A673 (cell line): ENCODE data around the gene SYDE1. TPM values are rescaled to one million over a fixed set of nuclear protein-coding genes. Genes with fewer than 3 reads are reported as not detected.

ENCODE experiments used
- BruUV-seq: library from RNA; stranded (reverse); fragments of 400-500 nt; replicated peaks from 2 replicates; lab custom pipeline; 2021; lab: Mats Ljungman, UMichigan
- CTCF ChIA-PET: fragments of 300-600 bp; sonication (Branson Sonifier 250); formaldehyde crosslinking; loops from one replicate; lab custom pipeline; 2022; ENCODE audit warnings: antibody characterized with exemption; lab: Charles Lee
- POLR2A ChIA-PET: fragments of 300-600 bp; sonication (Branson Sonifier 250); formaldehyde crosslinking; loops from one replicate; lab custom pipeline; 2022; ENCODE audit warnings: antibody characterized with exemption; ENCODE audit not compliant: low non-redundant PET; lab: Charles Lee
- DNase-seq: peaks from one replicate; pipeline ENCODE4 v3.0.0-alpha.2; 2015; ENCODE audit warnings: low spot score
- H3K27ac ChIP-seq: fragments of 200-600 bp; sonication (generic); 2 replicates; pipeline ENCODE4 v1.5.1; 2016; ENCODE audit warnings: mixed run types, low read depth, mild to moderate bottlenecking, mixed read lengths, antibody characterized with exemption, low read length; ENCODE audit not compliant: poor library complexity, severe bottlenecking
- H3K27me3 ChIP-seq: fragments of 200-600 bp; sonication (generic); replicated peaks from 2 replicates; pipeline ENCODE4 v1.6.1; 2017; ENCODE audit warnings: mixed run types, low read depth, mild to moderate bottlenecking, mixed read lengths, antibody characterized with exemption, low read length; ENCODE audit not compliant: insufficient read depth, poor library complexity
- H3K36me3 ChIP-seq: fragments of 200-600 bp; sonication (generic); 2 replicates; pipeline ENCODE4 v1.6.1; 2016; ENCODE audit warnings: mixed run types, mild to moderate bottlenecking, mixed read lengths, antibody characterized with exemption, low read length; ENCODE audit not compliant: insufficient read depth, poor library complexity, severe bottlenecking
- H3K4me1 ChIP-seq: fragments of 200-600 bp; sonication (generic); 2 replicates; pipeline ENCODE4 v1.6.1; 2017; ENCODE audit warnings: mixed run types, mild to moderate bottlenecking, mixed read lengths, antibody characterized with exemption, low read length; ENCODE audit not compliant: insufficient read depth, poor library complexity, severe bottlenecking
- H3K4me3 ChIP-seq: fragments of 200-600 bp; sonication (generic); 2 replicates; pipeline ENCODE4 v1.5.1; 2016; ENCODE audit warnings: low read depth, mixed run types, mild to moderate bottlenecking, mixed read lengths, low read length; ENCODE audit not compliant: poor library complexity, severe bottlenecking
- H3K9me3 ChIP-seq: fragments of 200-600 bp; sonication (generic); 2 replicates; pipeline ENCODE4 v1.6.1; 2016; ENCODE audit warnings: mixed run types, low read depth, mild to moderate bottlenecking, mixed read lengths, antibody characterized with exemption, low read length; ENCODE audit not compliant: poor library complexity, severe bottlenecking
- EZH2 ChIP-seq: fragments of 200-600 bp; sonication (generic); IDR thresholded peaks from 2 replicates; pipeline ENCODE4 v1.6.1; 2017; ENCODE audit warnings: borderline replicate concordance, low read depth, mild to moderate bottlenecking, mixed read lengths, antibody characterized with exemption, low read length; ENCODE audit not compliant: poor library complexity, severe bottlenecking
- intact Hi-C: fragments of 100-400 bp; cut with micrococcal nuclease; formaldehyde crosslinking; loops from one replicate; pipeline ENCODE4 v1.10.0; 2022; ENCODE audit not compliant: unreplicated experiment
- total RNA-seq: library from RNA; stranded (reverse); gene quantifications from 2 replicates; pipeline ENCODE4 v1.2.3, GENCODE V29; 2021
- TF ChIP-seq, protein P1 (sequence below): fragments of 300-800, 200-600 bp; sonication (generic); conservative IDR thresholded peaks from 2 replicates; pipeline ENCODE4 v1.5.1; 2017; ENCODE audit warnings: low read depth, mild to moderate bottlenecking, antibody characterized with exemption, low read length, moderate library complexity, mixed read lengths

SYDE1 gene
- total RNA-seq, 1 experiment from 2014 or later = 32.3 TPM

DNA sequence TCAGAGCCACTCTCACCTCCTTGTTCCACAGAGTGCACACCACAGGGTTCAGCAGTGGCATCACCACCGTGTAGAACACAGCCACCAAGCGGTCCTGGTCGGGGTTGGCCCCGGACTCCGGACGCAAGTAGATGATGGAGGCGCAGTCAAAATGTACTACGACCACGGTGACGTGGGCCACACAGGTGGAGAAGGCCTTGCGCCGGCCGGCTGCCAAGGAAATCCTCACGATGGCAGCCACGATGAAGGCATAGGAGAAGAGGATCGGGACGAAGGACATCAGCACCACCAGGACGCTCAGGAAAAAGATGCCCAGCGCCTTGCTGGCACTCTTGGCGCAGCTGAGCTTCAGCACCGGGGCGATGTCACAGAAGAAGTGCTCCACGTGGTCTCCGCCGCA, 33.9 kb downstream of the SYDE1 start:
- BruUV-seq = no TSS peak
- TF ChIP-seq, protein P1, sequence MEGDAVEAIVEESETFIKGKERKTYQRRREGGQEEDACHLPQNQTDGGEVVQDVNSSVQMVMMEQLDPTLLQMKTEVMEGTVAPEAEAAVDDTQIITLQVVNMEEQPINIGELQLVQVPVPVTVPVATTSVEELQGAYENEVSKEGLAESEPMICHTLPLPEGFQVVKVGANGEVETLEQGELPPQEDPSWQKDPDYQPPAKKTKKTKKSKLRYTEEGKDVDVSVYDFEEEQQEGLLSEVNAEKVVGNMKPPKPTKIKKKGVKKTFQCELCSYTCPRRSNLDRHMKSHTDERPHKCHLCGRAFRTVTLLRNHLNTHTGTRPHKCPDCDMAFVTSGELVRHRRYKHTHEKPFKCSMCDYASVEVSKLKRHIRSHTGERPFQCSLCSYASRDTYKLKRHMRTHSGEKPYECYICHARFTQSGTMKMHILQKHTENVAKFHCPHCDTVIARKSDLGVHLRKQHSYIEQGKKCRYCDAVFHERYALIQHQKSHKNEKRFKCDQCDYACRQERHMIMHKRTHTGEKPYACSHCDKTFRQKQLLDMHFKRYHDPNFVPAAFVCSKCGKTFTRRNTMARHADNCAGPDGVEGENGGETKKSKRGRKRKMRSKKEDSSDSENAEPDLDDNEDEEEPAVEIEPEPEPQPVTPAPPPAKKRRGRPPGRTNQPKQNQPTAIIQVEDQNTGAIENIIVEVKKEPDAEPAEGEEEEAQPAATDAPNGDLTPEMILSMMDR = no peak
- TF ChIP-seq EZH2 = no peak
- intact Hi-C loops = no loop called here
- no peaks in the 10 kb centered on the region for H3K36me3 ChIP-seq
- no peaks in the 10 kb centered on the region for H3K27me3 ChIP-seq
- CTCF ChIA-PET = no interaction called here
- no peak for DNase-seq
- POLR2A ChIA-PET = no interaction called here
- no peak overlapping the region for H3K27ac ChIP-seq
- H3K4me3 ChIP-seq = no peak overlapping the region
- peaks cover 5% of the 10 kb centered on the region for H3K9me3 ChIP-seq
- no peaks in the 10 kb centered on the region for H3K4me1 ChIP-seq

DNA sequence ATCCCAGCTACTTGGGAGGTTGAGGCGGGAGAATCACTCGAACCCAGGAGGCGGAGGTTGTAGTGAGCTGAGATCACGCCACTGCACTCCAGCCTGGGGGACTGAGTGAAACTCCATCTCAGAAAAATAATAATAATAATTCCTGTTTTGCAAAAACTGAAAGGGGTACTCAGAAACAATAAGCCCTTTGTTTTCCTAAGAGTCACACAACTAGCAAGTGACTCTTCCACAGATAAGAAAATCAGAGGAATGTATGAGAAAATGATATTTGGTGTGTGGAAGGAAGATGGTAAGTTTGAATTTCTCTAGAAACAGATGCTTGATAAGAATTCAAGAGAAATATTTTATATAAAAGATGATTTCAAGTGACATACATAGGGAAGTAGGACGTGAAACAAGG, 35.1 kb downstream of the SYDE1 start:
- intact Hi-C loops = no loop called here
- CTCF ChIA-PET = no interaction called here
- POLR2A ChIA-PET = no interaction called here
- H3K36me3 ChIP-seq = no peaks in the 10 kb centered on the region
- H3K4me3 ChIP-seq = no peak overlapping the region
- no peaks in the 10 kb centered on the region for H3K4me1 ChIP-seq
- H3K9me3 ChIP-seq = peaks cover 5% of the 10 kb centered on the region
- H3K27ac ChIP-seq = no peak overlapping the region
- TF ChIP-seq, protein P1 = no peak
- no peak for TF ChIP-seq EZH2
- no peak for DNase-seq
- H3K27me3 ChIP-seq = no peaks in the 10 kb centered on the region
- BruUV-seq = no TSS peak

DNA sequence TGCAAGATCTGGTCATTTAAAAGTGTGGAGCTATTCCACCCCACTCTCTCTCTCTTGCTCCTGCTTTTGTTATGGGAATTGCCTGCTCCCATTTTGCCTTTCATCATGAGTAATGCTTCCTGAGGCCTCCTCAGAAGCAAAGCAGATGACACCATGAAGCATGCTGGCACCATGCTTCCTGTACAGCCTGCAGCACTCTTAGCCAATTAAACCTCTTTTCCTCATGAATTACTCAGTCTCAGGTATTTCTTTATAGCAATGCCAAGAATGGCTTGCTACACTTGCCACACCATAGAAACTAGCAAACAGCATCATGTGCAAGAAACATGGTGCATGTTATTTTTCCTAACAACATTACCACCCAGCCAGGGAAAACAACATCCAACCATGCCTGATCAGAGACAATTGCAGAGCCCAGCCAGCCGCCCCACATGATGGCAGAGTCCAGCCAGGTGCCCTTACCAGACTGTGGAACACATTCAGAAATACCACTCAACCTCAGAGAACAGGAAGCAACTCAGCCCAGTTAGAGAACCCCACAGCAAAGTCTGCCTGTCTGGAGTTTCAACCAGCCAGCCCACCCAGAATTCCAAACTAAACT, 36.9 kb downstream of the SYDE1 start:
- no TSS peak for BruUV-seq
- H3K4me3 ChIP-seq = no peak overlapping the region
- H3K27ac ChIP-seq = no peak overlapping the region
- H3K27me3 ChIP-seq = peaks cover 3% of the 10 kb centered on the region
- ChIA-PET POLR2A (no interaction called here), CTCF (no interaction called here)
- intact Hi-C loops = no loop called here
- no peaks in the 10 kb centered on the region for H3K36me3 ChIP-seq
- no peaks in the 10 kb centered on the region for H3K4me1 ChIP-seq
- H3K9me3 ChIP-seq = peaks cover 3% of the 10 kb centered on the region
- no peak for DNase-seq
- TF ChIP-seq, protein P1 = no peak
- no peak for TF ChIP-seq EZH2
